Activated CD8-positive, alpha-beta memory T cell treated with anti-CD3 and anti-CD28 coated beads for 4 hours (primary cell): Measurements from ENCODE around the gene TOM1L2.

Experiments used
- DNase-seq, 2 donors: peaks; one replicate each; pipeline ENCODE4 v3.0.0-alpha.2; 2020; ENCODE audit warnings: low read depth in 2 of 2

TOM1L2 gene

GRCh38 chr17:17807440-17807839 lies 164.8 kb downstream of the TOM1L2 start:
- no peak for DNase-seq

GRCh38 chr17:17806611-17807274 lies 165.5 kb downstream of the TOM1L2 start:
- DNase-seq, result no peak

- no peak for DNase-seq
Observed at GRCh38 chr17:17806035-17806434, 166.2 kb downstream of the TOM1L2 start.

- no peak for DNase-seq
Observed at GRCh38 chr17:17805575-17805974, 166.6 kb downstream of the TOM1L2 start.

- DNase-seq, result no peak
Observed at GRCh38 chr17:17804007-17804406, 168.2 kb downstream of the TOM1L2 start.

GRCh38 chr17:17801800-17802481 lies 170.3 kb downstream of the TOM1L2 start:
- DNase-seq, result no peak

GRCh38 chr17:17800504-17801021 lies 171.6 kb downstream of the TOM1L2 start:
- no peak for DNase-seq

GRCh38 chr17:17798573-17799255 lies 173.5 kb downstream of the TOM1L2 start:
- DNase-seq, result no peak

- no peak for DNase-seq
Observed at GRCh38 chr17:17798010-17798556, 174.1 kb downstream of the TOM1L2 start.

GRCh38 chr17:17797119-17797809 lies 174.9 kb downstream of the TOM1L2 start:
- no peak for DNase-seq

GRCh38 chr17:17796787-17797061 lies 175.5 kb downstream of the TOM1L2 start:
- no peak for DNase-seq

GRCh38 chr17:17795946-17796786 lies 176.0 kb downstream of the TOM1L2 start:
- no peak for DNase-seq

- DNase-seq, result no peak
Observed at GRCh38 chr17:17795296-17795695, 176.9 kb downstream of the TOM1L2 start.

- no peak for DNase-seq
Observed at GRCh38 chr17:17794382-17794781, 177.8 kb downstream of the TOM1L2 start.
